GM12878 (cell line): ENCODE measurements around the gene PHF20. TPM values are rescaled to one million over a fixed set of nuclear protein-coding genes. Genes with fewer than 3 reads are reported as not detected.

Experiments
- ATAC-seq: fragments of 200-7000 bp; cut with Tn5 transposase; 3 replicates; pipeline ENCODE4 v1.9.1; 2020; ENCODE audit warnings: mild to moderate bottlenecking, moderate library complexity
- BruUV-seq: library from RNA; stranded (reverse); fragments of 400-500 nt; replicated peaks from 2 replicates; lab custom pipeline; 2021; lab: Mats Ljungman, UMichigan
- CTCF ChIA-PET: fragments of 300-600 bp; sonication (Branson Sonifier 250); formaldehyde crosslinking; extraction: SDS; loops from one replicate; lab custom pipeline; 2021; ENCODE audit warnings: inconsistent platforms; lab: Yijun Ruan, JAX
- POLR2A ChIA-PET: fragments of 350-600 bp; formaldehyde crosslinking; extraction: SDS; loops from one replicate; lab custom pipeline; 2021; ENCODE audit warnings: inconsistent platforms; lab: Charles Lee
- RAD21 ChIA-PET: fragments of 300-600 bp; sonication (Branson Sonifier 250); formaldehyde crosslinking; loops from one replicate; lab custom pipeline; 2023; ENCODE audit warnings: antibody characterized with exemption; ENCODE audit not compliant: unreplicated experiment; lab: Charles Lee
- SMC1A ChIA-PET: fragments of 300-600 bp; sonication (Branson Sonifier 250); formaldehyde crosslinking; loops from one replicate; lab custom pipeline; 2023; ENCODE audit not compliant: unreplicated experiment, uncharacterized antibody; lab: Charles Lee
- DNase-seq: peaks from one replicate; pipeline ENCODE4 v3.0.0-alpha.2; 2011; ENCODE audit warnings: low read depth, low spot score
- FAIRE-seq: peaks from 3 replicates; lab custom pipeline; 2011; peaks lifted over from hg19 to GRCh38; lab: Jason Lieb, UNC
- H2AFZ ChIP-seq: 2 replicates; pipeline ENCODE4 v1.6.0; 2011; ENCODE audit warnings: low read depth, low read length, control low read depth; ENCODE audit not compliant: control insufficient read depth
- H3K27ac ChIP-seq: 2 replicates; pipeline ENCODE4 v1.5.1; 2011; ENCODE audit warnings: control low read depth; ENCODE audit not compliant: control insufficient read depth, insufficient read depth
- H3K27me3 ChIP-seq, 2 experiments: replicated peaks in 1 of 2; 2 replicates each; pipeline versions ENCODE4 v1.6.0 to v1.6.1; 2011; ENCODE audit warnings: low read length in 1 of 2; ENCODE audit not compliant: control insufficient read depth in 2 of 2, insufficient read depth in 2 of 2
- H3K36me3 ChIP-seq, 2 experiments: 2 replicates each; pipeline ENCODE4 v1.5.1; 2011; ENCODE audit warnings: low read length in 1 of 2; ENCODE audit not compliant: control insufficient read depth in 2 of 2, insufficient read depth in 2 of 2
- H3K4me1 ChIP-seq: 2 replicates; pipeline ENCODE4 v1.6.1; 2011; ENCODE audit warnings: mild to moderate bottlenecking, low read length, moderate library complexity, mixed read lengths; ENCODE audit not compliant: control insufficient read depth, insufficient read depth
- H3K4me2 ChIP-seq: 2 replicates; pipeline ENCODE4 v1.6.0; 2011; ENCODE audit warnings: control low read depth; ENCODE audit not compliant: control insufficient read depth, insufficient read depth
- H3K4me3 ChIP-seq: fragments of 200-600 bp; sonication (generic); 2 replicates; pipeline ENCODE4 v1.5.1; 2016
- H3K79me2 ChIP-seq: 2 replicates; pipeline ENCODE4 v1.6.0; 2011; ENCODE audit warnings: low read length; ENCODE audit not compliant: control insufficient read depth, insufficient read depth
- H3K9ac ChIP-seq: 2 replicates; pipeline ENCODE4 v1.8.0; 2011; ENCODE audit warnings: low read length, control low read depth, mixed read lengths; ENCODE audit not compliant: control insufficient read depth, insufficient read depth
- H3K9me3 ChIP-seq: replicated peaks from 3 replicates; pipeline ENCODE4 v1.5.1; 2011; ENCODE audit warnings: mild to moderate bottlenecking, low read length; ENCODE audit not compliant: control insufficient read depth, insufficient read depth
- H4K20me1 ChIP-seq: 2 replicates; pipeline ENCODE4 v1.6.0; 2011; ENCODE audit not compliant: control insufficient read depth, insufficient read depth
- BACH1 ChIP-seq: fragments of 450-650 bp; IDR thresholded peaks from 2 replicates; pipeline ENCODE4 v1.6.1; 2017; ENCODE audit warnings: mild to moderate bottlenecking, borderline replicate concordance
- CBFB ChIP-seq: IDR thresholded peaks from 2 replicates; pipeline ENCODE4 v1.6.1; 2016; ENCODE audit warnings: antibody characterized with exemption, low read depth
- CREB1 ChIP-seq: IDR thresholded peaks from 2 replicates; pipeline ENCODE4 v1.6.1; 2012; ENCODE audit warnings: low read depth, mild to moderate bottlenecking, inconsistent platforms
- DPF2 ChIP-seq: fragments of 450-650 bp; IDR thresholded peaks from 2 replicates; pipeline ENCODE4 v1.6.1; 2017; ENCODE audit warnings: mild to moderate bottlenecking
- FOXK2 ChIP-seq: fragments of 450-650 bp; IDR thresholded peaks from 2 replicates; pipeline ENCODE4 v1.6.1; 2017; ENCODE audit warnings: mild to moderate bottlenecking, moderate library complexity
- KAT2A ChIP-seq: conservative IDR thresholded peaks from 2 replicates; pipeline ENCODE4 v1.6.1; 2011; ENCODE audit warnings: low read depth, low read length; ENCODE audit not compliant: control insufficient read depth
- KLF5 ChIP-seq: fragments of 450-650 bp; IDR thresholded peaks from 2 replicates; pipeline ENCODE4 v1.6.1; 2014; ENCODE audit warnings: mild to moderate bottlenecking; ENCODE audit not compliant: partially characterized antibody
- NBN ChIP-seq: fragments of 450-650 bp; IDR thresholded peaks from 2 replicates; pipeline ENCODE4 v1.6.1; 2016
- NFYB ChIP-seq: IDR thresholded peaks from 2 replicates; pipeline ENCODE4 v1.6.1; 2011; ENCODE audit warnings: low read depth, mild to moderate bottlenecking, low read length, improper control_type of control experiment, moderate library complexity; ENCODE audit not compliant: insufficient read depth
- RBBP5 ChIP-seq: fragments of 200-600 bp; sonication (generic); conservative IDR thresholded peaks from 2 replicates; pipeline ENCODE4 v1.6.1; 2016
- SRF ChIP-seq, 2 experiments: IDR thresholded peaks; 2 replicates each; pipeline ENCODE4 v1.6.1; 2011; ENCODE audit warnings: low read depth in 2 of 2, low read length in 2 of 2, mild to moderate bottlenecking in 1 of 2, moderate library complexity in 1 of 2
- WRNIP1 ChIP-seq: IDR thresholded peaks from 2 replicates; pipeline ENCODE4 v1.6.1; 2011; ENCODE audit warnings: low read depth, low read length, improper control_type of control experiment, borderline replicate concordance
- WGBS: methylation state at CpG from one replicate; pipeline ENCODE4 v1.1.6; 2016; ENCODE audit warnings: low lambda C conversion rate; ENCODE audit not compliant: insufficient replicate concordance, insufficient coverage; ENCODE audit errors: missing lambda C conversion rate; 5-methylcytosine and 5-hydroxymethylcytosine counted together
- in situ Hi-C: fragments of 300-500 bp; cut with MboI; formaldehyde crosslinking; loops from 9 replicates; pipeline ENCODE4 v1.14.3; 2018; ENCODE audit warnings: mixed read lengths
- intact Hi-C: fragments of 100-400 bp; cut with micrococcal nuclease; formaldehyde crosslinking; loops from one replicate; pipeline ENCODE4 v1.14.2; 2022; ENCODE audit not compliant: unreplicated experiment
- polyA plus RNA-seq, 11 experiments: library from polyadenylated mRNA; depleted of rRNA in 4 of 11; unstranded in 6 of 11; stranded (reverse) in 5 of 11; fragments of >200 nt; fragmentation: Nextera tagmentation in 4 of 11; fragmentation: Illumina TruSeq in 1 of 11; extraction: Ambion mirVana in 4 of 11; extraction: Trizol in 1 of 11; gene quantifications; 1 replicate in 1 of 11; 2 replicates in 10 of 11; pipeline versions ENCODE4 v1.2.1 to v1.2.3, GENCODE V29; 2011 to 2016; ENCODE audit warnings: inconsistent platforms in 2 of 11, missing spikeins in 2 of 11, low read depth in 1 of 11
- total RNA-seq, 4 experiments: library from RNA; depleted of rRNA in 3 of 4; stranded (reverse); fragments of >200 nt in 3 of 4; fragmentation: Illumina TruSeq in 1 of 4; extraction: Trizol in 1 of 4; gene quantifications; 2 replicates each; pipeline versions ENCODE4 v1.2.1 to v1.2.3, GENCODE V29; 2013 to 2021
- TF ChIP-seq, protein P1 (sequence below): fragments of 450-650 bp; IDR thresholded peaks from 2 replicates; pipeline ENCODE4 v1.6.1; 2017; ENCODE audit warnings: borderline replicate concordance
- TF ChIP-seq, protein P2 (sequence below): fragments of 450-650 bp; IDR thresholded peaks from 2 replicates; pipeline ENCODE4 v1.6.1; 2017; ENCODE audit warnings: mild to moderate bottlenecking, moderate library complexity
- TF ChIP-seq, protein P3 (sequence below): fragments of 450-650 bp; formaldehyde crosslinking; IDR thresholded peaks from 2 replicates; pipeline ENCODE4 v1.5.0; 2022; ENCODE audit warnings: mild to moderate bottlenecking, missing genetic modification characterization

Gene PHF20
- total and polyA plus RNA-seq, 10 of the 15 experiments (the other 5 are each of a cell fraction or from before 2014, with no cell fraction given): 31.6 to 91.2 (median 46.8) TPM

DNA sequence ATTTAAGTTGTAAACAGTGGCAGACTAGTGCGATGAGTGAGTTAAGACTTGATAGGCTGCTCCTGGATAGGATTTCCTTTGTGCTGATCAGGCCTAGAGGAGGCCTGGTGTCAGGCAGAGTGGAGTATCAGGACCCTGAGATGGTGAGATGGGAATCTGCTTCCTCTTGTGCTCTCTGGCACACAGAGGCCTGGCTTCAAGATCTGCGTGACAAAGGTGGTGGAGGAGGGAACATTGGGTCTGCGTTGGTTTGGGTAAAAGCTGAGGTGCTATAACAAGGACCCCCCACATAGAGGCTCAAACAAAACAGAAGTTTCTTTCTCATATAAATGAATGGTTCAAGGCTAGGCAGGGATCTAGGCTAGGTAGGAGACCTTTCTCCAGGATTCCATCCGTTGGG is 162.2 kb downstream of the PHF20 start (continued):
- TF ChIP-seq KAT2A (no peak), NFYB (no peak), DPF2 (no peak), SRF (IDR thresholded peaks at IDR 0.05; ENCODE audit: low read depth in 2 of 2, low read length in 2 of 2) (no peak)
- TF ChIP-seq, protein P1, sequence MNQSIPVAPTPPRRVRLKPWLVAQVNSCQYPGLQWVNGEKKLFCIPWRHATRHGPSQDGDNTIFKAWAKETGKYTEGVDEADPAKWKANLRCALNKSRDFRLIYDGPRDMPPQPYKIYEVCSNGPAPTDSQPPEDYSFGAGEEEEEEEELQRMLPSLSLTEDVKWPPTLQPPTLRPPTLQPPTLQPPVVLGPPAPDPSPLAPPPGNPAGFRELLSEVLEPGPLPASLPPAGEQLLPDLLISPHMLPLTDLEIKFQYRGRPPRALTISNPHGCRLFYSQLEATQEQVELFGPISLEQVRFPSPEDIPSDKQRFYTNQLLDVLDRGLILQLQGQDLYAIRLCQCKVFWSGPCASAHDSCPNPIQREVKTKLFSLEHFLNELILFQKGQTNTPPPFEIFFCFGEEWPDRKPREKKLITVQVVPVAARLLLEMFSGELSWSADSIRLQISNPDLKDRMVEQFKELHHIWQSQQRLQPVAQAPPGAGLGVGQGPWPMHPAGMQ: no peak
- TF ChIP-seq, protein P2, sequence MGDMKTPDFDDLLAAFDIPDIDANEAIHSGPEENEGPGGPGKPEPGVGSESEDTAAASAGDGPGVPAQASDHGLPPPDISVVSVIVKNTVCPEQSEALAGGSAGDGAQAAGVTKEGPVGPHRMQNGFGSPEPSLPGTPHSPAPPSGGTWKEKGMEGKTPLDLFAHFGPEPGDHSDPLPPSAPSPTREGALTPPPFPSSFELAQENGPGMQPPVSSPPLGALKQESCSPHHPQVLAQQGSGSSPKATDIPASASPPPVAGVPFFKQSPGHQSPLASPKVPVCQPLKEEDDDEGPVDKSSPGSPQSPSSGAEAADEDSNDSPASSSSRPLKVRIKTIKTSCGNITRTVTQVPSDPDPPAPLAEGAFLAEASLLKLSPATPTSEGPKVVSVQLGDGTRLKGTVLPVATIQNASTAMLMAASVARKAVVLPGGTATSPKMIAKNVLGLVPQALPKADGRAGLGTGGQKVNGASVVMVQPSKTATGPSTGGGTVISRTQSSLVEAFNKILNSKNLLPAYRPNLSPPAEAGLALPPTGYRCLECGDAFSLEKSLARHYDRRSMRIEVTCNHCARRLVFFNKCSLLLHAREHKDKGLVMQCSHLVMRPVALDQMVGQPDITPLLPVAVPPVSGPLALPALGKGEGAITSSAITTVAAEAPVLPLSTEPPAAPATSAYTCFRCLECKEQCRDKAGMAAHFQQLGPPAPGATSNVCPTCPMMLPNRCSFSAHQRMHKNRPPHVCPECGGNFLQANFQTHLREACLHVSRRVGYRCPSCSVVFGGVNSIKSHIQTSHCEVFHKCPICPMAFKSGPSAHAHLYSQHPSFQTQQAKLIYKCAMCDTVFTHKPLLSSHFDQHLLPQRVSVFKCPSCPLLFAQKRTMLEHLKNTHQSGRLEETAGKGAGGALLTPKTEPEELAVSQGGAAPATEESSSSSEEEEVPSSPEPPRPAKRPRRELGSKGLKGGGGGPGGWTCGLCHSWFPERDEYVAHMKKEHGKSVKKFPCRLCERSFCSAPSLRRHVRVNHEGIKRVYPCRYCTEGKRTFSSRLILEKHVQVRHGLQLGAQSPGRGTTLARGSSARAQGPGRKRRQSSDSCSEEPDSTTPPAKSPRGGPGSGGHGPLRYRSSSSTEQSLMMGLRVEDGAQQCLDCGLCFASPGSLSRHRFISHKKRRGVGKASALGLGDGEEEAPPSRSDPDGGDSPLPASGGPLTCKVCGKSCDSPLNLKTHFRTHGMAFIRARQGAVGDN: no peak

DNA sequence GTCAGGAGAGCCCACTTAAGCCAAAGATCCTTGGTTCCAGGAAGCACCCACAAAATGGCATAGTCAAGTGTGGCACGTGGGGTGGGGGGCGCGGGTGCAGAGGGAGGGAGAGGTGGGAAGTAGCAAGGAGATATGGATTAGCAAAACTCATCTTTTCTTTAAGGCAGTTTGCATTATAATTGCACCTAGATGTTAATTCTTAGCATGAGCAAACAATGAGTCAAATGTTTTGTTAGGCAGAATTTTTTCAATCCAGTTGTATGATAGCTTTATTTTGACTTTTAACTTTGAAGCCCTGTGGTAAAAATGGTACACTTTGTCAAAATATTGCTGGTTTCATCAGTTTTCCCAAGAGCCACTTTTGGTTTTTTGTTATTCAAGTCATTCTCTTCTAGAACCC is 167.4 kb downstream of the PHF20 start:
- H3K79me2 ChIP-seq: no peaks in the 10 kb centered on the region
- BruUV-seq: no TSS peak
- WGBS: 94% methylated on average over 3 of the region's 3 CpGs
- POLR2A ChIA-PET: interaction anchor here (0.6 kb wide), 1 partner anchor 512 kb away, joined by 7 read pairs; no protein-coding TSS in a partner anchor
- RAD21 ChIA-PET: no interaction called here
- H2AFZ ChIP-seq: no peak overlapping the region
- no peaks in the 10 kb centered on the region for H3K27me3 ChIP-seq
- H3K9me3 ChIP-seq: no peaks in the 10 kb centered on the region
- H3K4me3 ChIP-seq: no peak overlapping the region
- H4K20me1 ChIP-seq: no peaks in the 10 kb centered on the region
- DNase-seq: no peak
- no peak overlapping the region for H3K9ac ChIP-seq
- no peak overlapping the region for H3K4me2 ChIP-seq
- in situ Hi-C loops (no loop called here), intact Hi-C loops (no loop called here)
- no peak for ATAC-seq
- SMC1A ChIA-PET: no interaction called here
- CTCF ChIA-PET: interaction anchor here (0.5 kb wide), 1 partner anchor 226 kb away, joined by 3 read pairs; no protein-coding TSS in a partner anchor
- peaks cover 8 to 16% of the 10 kb centered on the region in 2 experiments for H3K36me3 ChIP-seq
- H3K27ac ChIP-seq: no peak overlapping the region
- no peak for FAIRE-seq
- no peaks in the 10 kb centered on the region for H3K4me1 ChIP-seq
- TF ChIP-seq NFYB: no peak
- TF ChIP-seq FOXK2: no peak
- TF ChIP-seq NBN: no peak
- no peak for TF ChIP-seq CBFB
- TF ChIP-seq RBBP5: no peak
- no peak for TF ChIP-seq BACH1
- no peak for TF ChIP-seq WRNIP1
- no peak for TF ChIP-seq CREB1
- TF ChIP-seq, protein P3, sequence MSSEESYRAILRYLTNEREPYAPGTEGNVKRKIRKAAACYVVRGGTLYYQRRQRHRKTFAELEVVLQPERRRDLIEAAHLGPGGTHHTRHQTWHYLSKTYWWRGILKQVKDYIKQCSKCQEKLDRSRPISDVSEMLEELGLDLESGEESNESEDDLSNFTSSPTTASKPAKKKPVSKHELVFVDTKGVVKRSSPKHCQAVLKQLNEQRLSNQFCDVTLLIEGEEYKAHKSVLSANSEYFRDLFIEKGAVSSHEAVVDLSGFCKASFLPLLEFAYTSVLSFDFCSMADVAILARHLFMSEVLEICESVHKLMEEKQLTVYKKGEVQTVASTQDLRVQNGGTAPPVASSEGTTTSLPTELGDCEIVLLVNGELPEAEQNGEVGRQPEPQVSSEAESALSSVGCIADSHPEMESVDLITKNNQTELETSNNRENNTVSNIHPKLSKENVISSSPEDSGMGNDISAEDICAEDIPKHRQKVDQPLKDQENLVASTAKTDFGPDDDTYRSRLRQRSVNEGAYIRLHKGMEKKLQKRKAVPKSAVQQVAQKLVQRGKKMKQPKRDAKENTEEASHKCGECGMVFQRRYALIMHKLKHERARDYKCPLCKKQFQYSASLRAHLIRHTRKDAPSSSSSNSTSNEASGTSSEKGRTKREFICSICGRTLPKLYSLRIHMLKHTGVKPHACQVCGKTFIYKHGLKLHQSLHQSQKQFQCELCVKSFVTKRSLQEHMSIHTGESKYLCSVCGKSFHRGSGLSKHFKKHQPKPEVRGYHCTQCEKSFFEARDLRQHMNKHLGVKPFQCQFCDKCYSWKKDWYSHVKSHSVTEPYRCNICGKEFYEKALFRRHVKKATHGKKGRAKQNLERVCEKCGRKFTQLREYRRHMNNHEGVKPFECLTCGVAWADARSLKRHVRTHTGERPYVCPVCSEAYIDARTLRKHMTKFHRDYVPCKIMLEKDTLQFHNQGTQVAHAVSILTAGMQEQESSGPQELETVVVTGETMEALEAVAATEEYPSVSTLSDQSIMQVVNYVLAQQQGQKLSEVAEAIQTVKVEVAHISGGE: no peak
- no peak for TF ChIP-seq KLF5
